H1 (cell line): Measurements from ENCODE around the gene KLF12. TPM values are rescaled to one million over a fixed set of nuclear protein-coding genes. Genes with fewer than 3 reads are reported as not detected.

Source experiments
- CTCF ChIA-PET: fragments of 300-600 bp; sonication (Branson Sonifier 250); formaldehyde crosslinking; loops from one replicate; lab custom pipeline; 2021; ENCODE audit not compliant: partially characterized antibody; lab: Charles Lee
- POLR2A ChIA-PET: fragments of 300-600 bp; sonication (Branson Sonifier 250); formaldehyde crosslinking; loops from one replicate; lab custom pipeline; 2021; ENCODE audit warnings: inconsistent platforms; ENCODE audit not compliant: partially characterized antibody; lab: Charles Lee
- DNase-seq, 2 experiments: peaks; one replicate each; pipeline versions ENCODE4 v3.0.0 to v3.0.0-alpha.2; 2010 to 2022; ENCODE audit warnings: low spot score in 2 of 2, low read depth in 1 of 2, mixed read lengths in 1 of 2
- FAIRE-seq: peaks from 2 replicates; lab custom pipeline; 2011; peaks lifted over from hg19 to GRCh38; lab: Jason Lieb, UNC
- H2AFZ ChIP-seq: 2 replicates; pipeline ENCODE4 v1.8.1; 2012; ENCODE audit warnings: low read length, inconsistent platforms
- H2AK5ac ChIP-seq: 2 replicates; pipeline ENCODE4 v1.6.1; 2013; ENCODE audit warnings: low read depth, low read length
- H2BK120ac ChIP-seq: replicated peaks from 2 replicates; pipeline ENCODE3; 2013; ENCODE audit warnings: low read depth, low read length, inconsistent platforms
- H2BK12ac ChIP-seq: 2 replicates; pipeline ENCODE4 v1.6.1; 2013; ENCODE audit warnings: low read depth, low read length
- H2BK15ac ChIP-seq: 2 replicates; pipeline ENCODE4 v1.6.1; 2013; ENCODE audit warnings: low read length
- H2BK20ac ChIP-seq: 2 replicates; pipeline ENCODE4 v1.6.1; 2013; ENCODE audit warnings: low read length
- H2BK5ac ChIP-seq: 2 replicates; pipeline ENCODE4 v1.6.1; 2013; ENCODE audit warnings: low read depth, low read length
- H3K14ac ChIP-seq: 2 replicates; pipeline ENCODE4 v1.6.1; 2013; ENCODE audit warnings: inconsistent platforms; ENCODE audit not compliant: insufficient read length
- H3K18ac ChIP-seq: 2 replicates; pipeline ENCODE4 v1.6.1; 2013; ENCODE audit warnings: low read length; ENCODE audit errors: extremely low read depth
- H3K23ac ChIP-seq: 2 replicates; pipeline ENCODE4 v1.6.1; 2013; ENCODE audit warnings: inconsistent platforms; ENCODE audit not compliant: insufficient read length
- H3K23me2 ChIP-seq: 2 replicates; pipeline ENCODE4 v1.6.1; 2013; ENCODE audit warnings: low read depth, low read length
- H3K27ac ChIP-seq: 2 replicates; pipeline ENCODE4 v1.6.1; 2011; ENCODE audit warnings: low read depth, low read length, inconsistent platforms
- H3K27me3 ChIP-seq, 4 experiments: replicated peaks in 1 of 4; 1 replicate in 1 of 4; 2 replicates in 3 of 4; pipeline versions ENCODE4 v1.6.1 to v1.8.1; 2011 to 2013; ENCODE audit warnings: low read length in 3 of 4, mild to moderate bottlenecking in 3 of 4, inconsistent platforms in 2 of 4, mixed read lengths in 2 of 4, moderate library complexity in 1 of 4; ENCODE audit not compliant: control insufficient read depth in 3 of 4, insufficient read depth in 3 of 4; ENCODE audit errors: extremely low read depth in 1 of 4
- H3K36me3 ChIP-seq, 4 experiments: 2 replicates each; pipeline versions ENCODE4 v1.6.1 to v1.8.1; 2011 to 2013; ENCODE audit warnings: mild to moderate bottlenecking in 4 of 4, low read length in 3 of 4, moderate library complexity in 2 of 4, control low read depth in 1 of 4, inconsistent platforms in 1 of 4; ENCODE audit not compliant: insufficient read depth in 4 of 4, control insufficient read depth in 2 of 4
- H3K4ac ChIP-seq: replicated peaks from 2 replicates; pipeline ENCODE3; 2013; ENCODE audit warnings: low read length, low read depth, mixed read lengths, inconsistent platforms; ENCODE audit not compliant: insufficient read length
- H3K4me1 ChIP-seq, 4 experiments: replicated peaks in 1 of 4; 1 replicate in 1 of 4; 2 replicates in 3 of 4; pipeline versions ENCODE4 v1.6.1 to v1.8.1; 2011 to 2013; ENCODE audit warnings: low read length in 3 of 4, inconsistent platforms in 2 of 4, mixed read lengths in 1 of 4; ENCODE audit not compliant: insufficient read depth in 4 of 4, control insufficient read depth in 3 of 4
- H3K4me2 ChIP-seq, 2 experiments: 2 replicates each; pipeline versions ENCODE4 v1.6.1 to v1.8.1; 2011 to 2013; ENCODE audit warnings: low read depth in 2 of 2, low read length in 2 of 2, control low read depth in 1 of 2, inconsistent platforms in 1 of 2, mild to moderate bottlenecking in 1 of 2; ENCODE audit not compliant: insufficient read depth in 1 of 2
- H3K4me3 ChIP-seq, 4 experiments: fragments of 200-600, 300-600 bp in 1 of 4; sonication (generic), shearing (Covaris generic), sonication (Bioruptor Twin) in 1 of 4; 2 replicates each; pipeline versions ENCODE4 v1.5.1 to v1.8.1; 2011 to 2016; ENCODE audit warnings: low read length in 4 of 4, low read depth in 3 of 4, control low read depth in 2 of 4, inconsistent platforms in 2 of 4, mild to moderate bottlenecking in 2 of 4, mixed read lengths in 1 of 4, moderate library complexity in 1 of 4; ENCODE audit not compliant: insufficient read depth in 2 of 4; ENCODE audit errors: extremely low read depth in 1 of 4
- H3K56ac ChIP-seq: replicated peaks from 2 replicates; pipeline ENCODE3; 2013; ENCODE audit warnings: low read depth, mild to moderate bottlenecking, mixed read lengths, low read length, inconsistent platforms; ENCODE audit not compliant: insufficient read length
- H3K79me1 ChIP-seq: 2 replicates; pipeline ENCODE4 v1.6.1; 2013; ENCODE audit warnings: low read depth, low read length, control low read depth
- H3K79me2 ChIP-seq, 2 experiments: 2 replicates each; pipeline versions ENCODE4 v1.6.1 to v1.8.1; 2012 to 2013; ENCODE audit warnings: low read length in 2 of 2, mild to moderate bottlenecking in 2 of 2, inconsistent platforms in 1 of 2; ENCODE audit not compliant: insufficient read depth in 2 of 2, control insufficient read depth in 1 of 2
- H3K9ac ChIP-seq, 4 experiments: replicated peaks in 1 of 4; 1 replicate in 1 of 4; 2 replicates in 3 of 4; pipeline versions ENCODE4 v1.6.1 to v1.8.1; 2011 to 2013; ENCODE audit warnings: low read depth in 3 of 4, low read length in 3 of 4, control low read depth in 2 of 4, mild to moderate bottlenecking in 2 of 4, moderate library complexity in 2 of 4, inconsistent platforms in 1 of 4; ENCODE audit errors: extremely low read depth in 1 of 4
- H3K9me3 ChIP-seq, 2 experiments: 2 replicates each; pipeline versions ENCODE4 v1.6.1 to v1.8.1; 2012 to 2013; ENCODE audit warnings: mild to moderate bottlenecking in 2 of 2, moderate library complexity in 2 of 2, control low read depth in 1 of 2, inconsistent platforms in 1 of 2, low read depth in 1 of 2, low read length in 1 of 2, mixed read lengths in 1 of 2; ENCODE audit not compliant: insufficient read depth in 2 of 2
- H4K20me1 ChIP-seq, 2 experiments: replicated peaks in 1 of 2; 2 replicates each; pipeline versions ENCODE3 to v1.8.1; 2011 to 2013; ENCODE audit warnings: inconsistent platforms in 2 of 2, low read length in 2 of 2, mild to moderate bottlenecking in 1 of 2; ENCODE audit not compliant: insufficient read depth in 2 of 2, control insufficient read depth in 1 of 2
- H4K5ac ChIP-seq: 2 replicates; pipeline ENCODE4 v1.6.1; 2013; ENCODE audit warnings: low read length, low read depth, mixed read lengths, inconsistent platforms; ENCODE audit not compliant: insufficient read length
- H4K8ac ChIP-seq: 2 replicates; pipeline ENCODE4 v1.8.0; 2013; ENCODE audit warnings: mild to moderate bottlenecking, moderate library complexity, low read length, inconsistent platforms; ENCODE audit not compliant: insufficient read depth; ENCODE audit errors: extremely low read depth
- H4K91ac ChIP-seq: replicated peaks from 2 replicates; pipeline ENCODE3; 2013; ENCODE audit warnings: low read length, mixed read lengths, inconsistent platforms; ENCODE audit not compliant: insufficient read length
- BACH1 ChIP-seq: IDR thresholded peaks from 2 replicates; pipeline ENCODE4 v1.6.1; 2012; ENCODE audit warnings: low read length, improper control_type of control experiment
- BCL11A ChIP-seq, 2 experiments: IDR thresholded peaks; one replicate each; pipeline ENCODE4 v1.6.1; 2011; ENCODE audit warnings: low read depth in 2 of 2, low read length in 2 of 2, mild to moderate bottlenecking in 2 of 2
- BRCA1 ChIP-seq: IDR thresholded peaks from 2 replicates; pipeline ENCODE4 v1.6.1; 2012; ENCODE audit warnings: low read depth, low read length, improper control_type of control experiment
- CBX5 ChIP-seq: fragments of 300-800, 300-1000 bp; sonication (generic); IDR thresholded peaks from 2 replicates; pipeline ENCODE4 v1.7.1; 2016; ENCODE audit warnings: antibody characterized with exemption, low read length, low read depth
- CBX8 ChIP-seq: fragments of 300-800, 300-1000 bp; sonication (generic); IDR thresholded peaks from 2 replicates; pipeline ENCODE4 v1.7.1; 2016; ENCODE audit warnings: low read depth, low read length, borderline replicate concordance
- CHD1 ChIP-seq: IDR thresholded peaks from 2 replicates; pipeline ENCODE4 v1.6.1; 2012; ENCODE audit warnings: low read depth, low read length, improper control_type of control experiment
- CHD2 ChIP-seq: IDR thresholded peaks from 2 replicates; pipeline ENCODE4 v1.6.1; 2012; ENCODE audit warnings: low read length, improper control_type of control experiment
- CREB1 ChIP-seq: IDR thresholded peaks from 2 replicates; pipeline ENCODE4 v1.6.1; 2012; ENCODE audit warnings: inconsistent platforms
- MAFK ChIP-seq: IDR thresholded peaks from 2 replicates; pipeline ENCODE4 v1.6.1; 2012; ENCODE audit warnings: low read depth, mild to moderate bottlenecking, improper control_type of control experiment, low read length
- POU5F1 ChIP-seq: IDR thresholded peaks from 2 replicates; pipeline ENCODE4 v1.6.1; 2011; ENCODE audit warnings: low read depth, mild to moderate bottlenecking, low read length, moderate library complexity
- RXRA ChIP-seq: IDR thresholded peaks from 2 replicates; pipeline ENCODE4 v1.6.1; 2011; ENCODE audit warnings: low read depth, mild to moderate bottlenecking, low read length, moderate library complexity; ENCODE audit not compliant: insufficient read depth
- TAF7 ChIP-seq: optimal IDR thresholded peaks from 2 replicates; pipeline ENCODE3; 2011; ENCODE audit warnings: low read depth, mild to moderate bottlenecking, inconsistent platforms, low read length, moderate library complexity, borderline replicate concordance
- TBP ChIP-seq: IDR thresholded peaks from 2 replicates; pipeline ENCODE4 v1.6.1; 2011; ENCODE audit warnings: low read depth, low read length, improper control_type of control experiment
- WGBS, 2 experiments: shearing (Covaris generic) in 1 of 2; methylation state at CpG; one replicate each; pipeline versions ENCODE4 v1.1.6 to v1.1.7; 2013 to 2015; ENCODE audit warnings: low lambda C conversion rate in 2 of 2, mixed read lengths in 2 of 2, inconsistent platforms in 1 of 2, low coverage in 1 of 2, missing lambda C conversion rate in 1 of 2; ENCODE audit not compliant: insufficient replicate concordance in 2 of 2, insufficient coverage in 1 of 2, insufficient read length in 1 of 2; ENCODE audit errors: extremely low coverage in 1 of 2, missing lambda C conversion rate in 1 of 2; 5-methylcytosine and 5-hydroxymethylcytosine counted together
- polyA plus RNA-seq, 7 experiments: library from polyadenylated mRNA; depleted of rRNA in 3 of 7; stranded (reverse) in 5 of 7; unstranded in 2 of 7; fragments of >200 nt in 5 of 7; fragments of 200-250 nt in 2 of 7; gene quantifications; 1 replicate in 5 of 7; 2 replicates in 1 of 7; 4 replicates in 1 of 7; pipeline versions ENCODE4 v1.2.1 to v1.2.3, GENCODE V29; 2011 to 2013; ENCODE audit warnings: missing spikeins in 2 of 7, mixed read lengths in 2 of 7
- total RNA-seq: library from RNA; stranded (reverse); fragmentation: NEBNext Ultra II Directional; extraction: Animal tissue kit (Norgen Biotek cat#: 25700); gene quantifications from 2 replicates; pipeline ENCODE4 v1.2.1, GENCODE V29; 2021
- TF ChIP-seq, protein P1 (sequence below): IDR thresholded peaks from 2 replicates; pipeline ENCODE4 v1.6.1; 2012; ENCODE audit warnings: inconsistent platforms

The KLF12 gene
- total and polyA plus RNA-seq, 2 of the 8 experiments (the other 6 are each of a cell fraction or from before 2014, with no cell fraction given), result 6.6 to 12.1 TPM

DNA sequence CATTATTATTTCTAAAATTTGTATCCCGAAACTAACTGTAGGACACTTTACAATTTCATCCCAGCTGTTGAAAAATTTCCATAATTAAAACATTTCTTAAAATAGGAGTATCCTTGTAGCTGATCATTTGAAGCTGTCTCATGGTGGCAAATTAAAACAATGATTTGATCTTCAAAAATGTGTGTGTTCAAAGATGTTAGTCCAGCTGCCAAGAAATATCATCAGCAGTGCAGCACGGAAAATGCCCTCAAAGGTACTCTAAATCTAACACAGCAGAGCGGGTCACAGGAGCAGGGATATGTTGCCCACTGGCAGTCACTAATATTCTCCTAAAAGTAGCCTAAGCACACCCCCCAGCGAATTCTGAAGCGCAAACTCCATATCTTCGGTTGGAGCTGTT is 31.0 kb downstream of the KLF12 start:
- no peak overlapping the region for H2AK5ac ChIP-seq
- H3K14ac ChIP-seq, result no peak overlapping the region
- DNase-seq (no peak), FAIRE-seq (no peak)
- no peak overlapping the region for H2AFZ ChIP-seq
- TF ChIP-seq CBX8 (no peak), TAF7 (no peak), BACH1 (no peak), BRCA1 (no peak), RXRA (no peak), BCL11A (IDR thresholded peaks at IDR 0.05; ENCODE audit: low read depth in 2 of 2, low read length in 2 of 2) (no peak), TBP (no peak), POU5F1 (no peak), CREB1 (no peak), MAFK (no peak), CHD2 (no peak), CHD1 (no peak), CBX5 (no peak)
- TF ChIP-seq, protein P1, sequence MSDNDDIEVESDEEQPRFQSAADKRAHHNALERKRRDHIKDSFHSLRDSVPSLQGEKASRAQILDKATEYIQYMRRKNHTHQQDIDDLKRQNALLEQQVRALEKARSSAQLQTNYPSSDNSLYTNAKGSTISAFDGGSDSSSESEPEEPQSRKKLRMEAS, result no peak
- no peaks in the 10 kb centered on the region for H3K27me3 ChIP-seq
- H2BK15ac ChIP-seq, result no peak overlapping the region
- no peak overlapping the region for H3K9ac ChIP-seq
- ChIA-PET CTCF (no interaction called here), POLR2A (no interaction called here)
- H3K79me2 ChIP-seq, result peaks cover 0 to 21% of the 10 kb centered on the region in 2 experiments; a peak in 2 of 4 replicates
- no peaks in the 10 kb centered on the region for H3K36me3 ChIP-seq
- no peak overlapping the region for H2BK120ac ChIP-seq
- H3K23ac ChIP-seq, result no peak overlapping the region
- no peak overlapping the region for H4K91ac ChIP-seq
- WGBS, 2 experiments, result 97% methylated on average over 6 of the region's 6 CpGs; no CpG with 5 or more reads in 1 of the 2 experiments
- H3K18ac ChIP-seq, result no peak overlapping the region
- no peaks in the 10 kb centered on the region for H3K4me1 ChIP-seq
- no peak overlapping the region for H3K4me3 ChIP-seq
- H4K5ac ChIP-seq, result no peak overlapping the region
- H3K79me1 ChIP-seq, result no peaks in the 10 kb centered on the region
- no peak overlapping the region for H3K27ac ChIP-seq
- no peak overlapping the region for H4K8ac ChIP-seq
- no peak overlapping the region for H3K56ac ChIP-seq
- H3K23me2 ChIP-seq, result no peaks in the 10 kb centered on the region
- H3K4ac ChIP-seq, result no peak overlapping the region
- no peak overlapping the region for H3K4me2 ChIP-seq
- peaks cover 0 to 2% of the 10 kb centered on the region in 2 experiments for H4K20me1 ChIP-seq
- H2BK20ac ChIP-seq, result no peak overlapping the region
- no peak overlapping the region for H2BK5ac ChIP-seq
- peaks cover 0 to 7% of the 10 kb centered on the region in 2 experiments; a peak in 1 of 4 replicates for H3K9me3 ChIP-seq
- H2BK12ac ChIP-seq, result no peak overlapping the region
